Caco-2 (cell line): Measurements from ENCODE around the gene CFD. TPM values are rescaled to one million over a fixed set of nuclear protein-coding genes. Genes with fewer than 3 reads are reported as not detected.

Source experiments
- Bru-seq: library from RNA; stranded (reverse); fragments of 400-500 nt; gene quantifications from one replicate; lab custom pipeline; 2021; lab: Mats Ljungman, UMichigan
- BruChase-seq, 2 experiments: library from RNA; stranded (reverse); fragments of 400-500 nt; gene quantifications; one replicate each; lab custom pipeline; 2021; lab: Mats Ljungman, UMichigan
- BruUV-seq: library from RNA; stranded (reverse); fragments of 400-500 nt; replicated peaks from 2 replicates; lab custom pipeline; 2021; lab: Mats Ljungman, UMichigan
- CTCF ChIA-PET: fragments of 300-600 bp; sonication (Branson Sonifier 250); formaldehyde crosslinking; loops from one replicate; lab custom pipeline; 2022; ENCODE audit warnings: antibody characterized with exemption; lab: Charles Lee
- POLR2A ChIA-PET: fragments of 300-600 bp; sonication (Branson Sonifier 250); formaldehyde crosslinking; loops from one replicate; lab custom pipeline; 2022; ENCODE audit warnings: antibody characterized with exemption; lab: Charles Lee
- DNase-seq, 2 experiments: peaks; one replicate each; pipeline versions ENCODE4 v3.0.0 to v3.0.0-alpha.2; 2020 to 2022
- H3K27me3 ChIP-seq: replicated peaks from 2 replicates; pipeline ENCODE4 v1.6.0; 2011; ENCODE audit warnings: low read length; ENCODE audit not compliant: control insufficient read depth, insufficient read depth
- H3K36me3 ChIP-seq: 2 replicates; pipeline ENCODE4 v1.5.1; 2011; ENCODE audit warnings: low read length; ENCODE audit not compliant: control insufficient read depth, insufficient read depth
- H3K4me1 ChIP-seq: fragments of 250-450 bp; sonication (Bioruptor Pico); 2 replicates; pipeline ENCODE4 v1.5.1; 2020; ENCODE audit warnings: mild to moderate bottlenecking
- H3K4me3 ChIP-seq: 2 replicates; pipeline ENCODE4 v1.5.1; 2011; ENCODE audit warnings: low read depth, mild to moderate bottlenecking, control low read depth, low read length
- H3K9me3 ChIP-seq: fragments of 250-450 bp; sonication (Bioruptor Pico); 2 replicates; pipeline ENCODE4 v1.5.1; 2020; ENCODE audit warnings: mild to moderate bottlenecking, moderate library complexity
- H3K27ac Mint-ChIP-seq: one replicate; pipeline ENCODE4 v1.8.0; 2022; ENCODE audit warnings: mixed read lengths; ENCODE audit not compliant: unreplicated experiment
- H3K27me3 Mint-ChIP-seq: one replicate; pipeline ENCODE4 v1.8.0; 2022; ENCODE audit warnings: mixed read lengths; ENCODE audit not compliant: insufficient read depth, unreplicated experiment
- H3K36me3 Mint-ChIP-seq: one replicate; pipeline ENCODE4 v1.8.0; 2022; ENCODE audit warnings: mild to moderate bottlenecking, mixed read lengths; ENCODE audit not compliant: insufficient read depth, unreplicated experiment
- H3K4me1 Mint-ChIP-seq: one replicate; pipeline ENCODE4 v1.8.0; 2022; ENCODE audit warnings: low read depth, mixed read lengths; ENCODE audit not compliant: unreplicated experiment
- H3K4me3 Mint-ChIP-seq: one replicate; pipeline ENCODE4 v1.8.0; 2022; ENCODE audit warnings: mild to moderate bottlenecking, moderate library complexity, mixed read lengths; ENCODE audit not compliant: unreplicated experiment
- H3K9me3 Mint-ChIP-seq: one replicate; pipeline ENCODE4 v1.8.0; 2022; ENCODE audit warnings: mixed read lengths; ENCODE audit not compliant: unreplicated experiment
- CTCF ChIP-seq, 2 experiments: fragments of 200-600 bp in 1 of 2; IDR thresholded peaks; 1 replicate in 1 of 2; 2 replicates in 1 of 2; pipeline versions ENCODE4 v1.5.1 to v1.8.0; 2011 to 2022; ENCODE audit warnings: antibody characterized with exemption in 1 of 2, control low read depth in 1 of 2, inconsistent platforms in 1 of 2, low read depth in 1 of 2, low read length in 1 of 2, mild to moderate bottlenecking in 1 of 2, moderate library complexity in 1 of 2; ENCODE audit not compliant: insufficient read depth in 1 of 2, severe bottlenecking in 1 of 2, unreplicated experiment in 1 of 2
- intact Hi-C: fragments of 100-400 bp; cut with micrococcal nuclease; formaldehyde crosslinking; loops from one replicate; pipeline ENCODE4 v1.10.0; 2022; ENCODE audit not compliant: unreplicated experiment
- long read RNA-seq: library from polyadenylated mRNA; stranded (forward); transcript quantifications from one replicate; pipeline ENCODE4 v2.0.0, GENCODE V29; 2022
- total RNA-seq: library from RNA; stranded (reverse); gene quantifications from 2 replicates; pipeline ENCODE4 v1.2.3, GENCODE V29; 2022

The CFD gene
- total RNA-seq (4.4 and 6.1 TPM in 2 replicates), Bru-seq, nascent RNA (percentile 23 among the genes with signal in this experiment), BruChase-seq, experiment 1, labeled RNA remaining after a 2-hour chase (percentile 27 among the genes with signal in this experiment), BruChase-seq, experiment 2, labeled RNA remaining after a 6-hour chase (percentile 34 among the genes with signal in this experiment)
- long read RNA-seq, partial matches to known transcripts = 17 of 17 reads
- long read RNA-seq, other reads (novel, unspliced or antisense) = 0 of 17 reads

- no peaks in the 10 kb centered on the region for H3K27me3 ChIP-seq
- H3K4me1 ChIP-seq = 0 out of 2 replicates have a peak, but pooled peaks cover 4% of the 10 kb centered on the region
- no peak for DNase-seq
- Mint-ChIP-seq H3K4me1 (no peaks in the 10 kb centered on the region), H3K27ac (no peak within 1 kb of the TSS), H3K27me3 (no peaks in the 10 kb centered on the region), H3K9me3 (no peaks in the 10 kb centered on the region), H3K4me3 (peak within 1 kb of the TSS; percentile 54), H3K36me3 (peaks cover 37% of the 10 kb centered on the region)
- TF ChIP-seq CTCF (IDR thresholded peaks at IDR 0.05; ENCODE audit: insufficient read depth in 1 of 2, low read depth in 1 of 2, low read length in 1 of 2, severe bottlenecking in 1 of 2, unreplicated experiment in 1 of 2) = no peak
- CTCF ChIA-PET = interaction anchor here (0.5 to 0.6 kb wide), 2 partner anchors 124 to 1552 kb away, joined by 4 to 9 read pairs; no protein-coding TSS in a partner anchor
- intact Hi-C loops = no loop called here
- POLR2A ChIA-PET = no interaction called here
- no peaks in the 10 kb centered on the region for H3K36me3 ChIP-seq
- no TSS peak for BruUV-seq
- H3K9me3 ChIP-seq = no peaks in the 10 kb centered on the region
- H3K4me3 ChIP-seq = peak within 1 kb of the TSS; percentile 35
Observed at GRCh38 chr19:858868-859843, at the start of gene CFD. CFD (plus strand) TSS chr19:859664; CDS start chr19:859690, 26 bp downstream.

GRCh38 chr19:810077-810855, 49.2 kb upstream of the CFD start:
- H3K4me3 ChIP-seq = no peak overlapping the region
- no peaks in the 10 kb centered on the region for H3K4me1 Mint-ChIP-seq
- BruUV-seq = no TSS peak
- H3K4me3 Mint-ChIP-seq = no peak overlapping the region
- no peak for DNase-seq
- peaks cover 91% of the 10 kb centered on the region for H3K36me3 Mint-ChIP-seq
- H3K9me3 Mint-ChIP-seq = no peaks in the 10 kb centered on the region
- CTCF ChIA-PET = no interaction called here
- H3K4me1 ChIP-seq = no peaks in the 10 kb centered on the region
- no peak for TF ChIP-seq CTCF (IDR thresholded peaks at IDR 0.05; ENCODE audit: insufficient read depth in 1 of 2, low read depth in 1 of 2, low read length in 1 of 2, severe bottlenecking in 1 of 2, unreplicated experiment in 1 of 2)
- POLR2A ChIA-PET = interaction anchor here (0.6 kb wide), 1 partner anchor 174 kb away, joined by 3 read pairs; the partner anchor contains the start of gene WDR18
- intact Hi-C loops = no loop called here
- no peaks in the 10 kb centered on the region for H3K9me3 ChIP-seq
- H3K36me3 ChIP-seq = peaks cover 8% of the 10 kb centered on the region
- H3K27ac Mint-ChIP-seq = no peak overlapping the region
- no peaks in the 10 kb centered on the region for H3K27me3 ChIP-seq
- no peaks in the 10 kb centered on the region for H3K27me3 Mint-ChIP-seq
